ENCODE results near the gene UMODL1.

UMODL1 gene

GRCh38 chr21:42122398-42122797 lies 51.3 kb downstream of the UMODL1 start:
- TF ChIP-seq ZFX (IDR thresholded peaks at IDR 0.05) = no peak
- no peak overlapping the region for H3K27ac ChIP-seq

- no peak overlapping the region for H3K27ac ChIP-seq
- TF ChIP-seq CTCF (conservative IDR thresholded peaks at IDR 0.05) = no peak
- TF ChIP-seq ZFX (IDR thresholded peaks at IDR 0.05) = no peak
Observed at GRCh38 chr21:42122808-42123207, 51.7 kb downstream of the UMODL1 start.

GRCh38 chr21:42123219-42123908 lies 52.2 kb downstream of the UMODL1 start:
- H3K27ac ChIP-seq = no peak overlapping the region
- TF ChIP-seq CTCF (conservative IDR thresholded peaks at IDR 0.05) (no peak), ZFX (IDR thresholded peaks at IDR 0.05) (no peak)

GRCh38 chr21:42124081-42124480 lies 53.0 kb downstream of the UMODL1 start:
- no peak overlapping the region for H3K27ac ChIP-seq
- TF ChIP-seq CTCF (conservative IDR thresholded peaks at IDR 0.05) = no peak
- no peak for TF ChIP-seq ZFX (IDR thresholded peaks at IDR 0.05)

GRCh38 chr21:42124826-42125570 lies 53.9 kb downstream of the UMODL1 start:
- TF ChIP-seq ZFX (IDR thresholded peaks at IDR 0.05) = no peak
- no peak for TF ChIP-seq CTCF (conservative IDR thresholded peaks at IDR 0.05)
- no peak overlapping the region for H3K27ac ChIP-seq

GRCh38 chr21:42125571-42126544 lies 54.7 kb downstream of the UMODL1 start:
- TF ChIP-seq CTCF (conservative IDR thresholded peaks at IDR 0.05) (peak; percentile 67), ZFX (IDR thresholded peaks at IDR 0.05) (no peak)
- no peak overlapping the region for H3K27ac ChIP-seq
